ENCODE results near the gene RNF220.

- TF ChIP-seq POLR2A (IDR thresholded peaks at IDR 0.05) (no peak), CTCF (IDR thresholded peaks at IDR 0.05) (no peak), EP300 (IDR thresholded peaks at IDR 0.05) (no peak)
These were observed 62.5 kb downstream of the RNF220 start for GRCh38 chr1:44467566-44467965.
